HTR-8/SVneo (cell line): ENCODE data around the gene PEX16.
A peak's percentile ranks its signal among the peaks of the same experiment; 100 is the strongest.

Source experiments
- DNase-seq: peaks from one replicate; pipeline ENCODE4 v3.0.0; 2011; ENCODE audit warnings: low spot score, mixed read lengths; ENCODE audit not compliant: insufficient read length
- FAIRE-seq: peaks from 2 replicates; lab custom pipeline; 2011; peaks lifted over from hg19 to GRCh38; lab: Jason Lieb, UNC

PEX16 gene

DNA sequence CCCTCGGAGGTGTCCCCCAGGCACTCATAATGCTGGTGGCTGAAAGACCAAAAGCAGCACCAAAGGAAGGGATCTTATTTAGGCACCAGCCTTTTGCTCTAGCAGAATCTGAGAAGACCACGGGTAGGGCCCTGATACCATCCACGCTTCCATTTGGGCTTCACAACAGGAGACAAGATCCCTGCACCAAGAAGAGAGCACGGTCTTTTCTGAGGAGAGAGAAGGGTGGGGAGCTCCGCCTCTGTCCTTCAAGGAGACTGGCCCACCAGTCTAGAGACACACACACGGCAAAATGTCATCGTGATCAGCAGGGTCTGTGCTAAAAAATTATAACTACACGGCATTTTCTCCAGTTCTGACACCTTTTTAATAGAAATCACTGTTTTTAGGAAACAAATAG, 14.5 kb upstream of the PEX16 start:
- DNase-seq (no peak), FAIRE-seq (no peak)

GRCh38 chr11:45931739-45932138, 14.1 kb upstream of the PEX16 start:
- FAIRE-seq (no peak), DNase-seq (no peak)

- no peak for DNase-seq
- FAIRE-seq: no peak
Measured at GRCh38 chr11:45930951-45931570, 13.4 kb upstream of the PEX16 start.

DNA sequence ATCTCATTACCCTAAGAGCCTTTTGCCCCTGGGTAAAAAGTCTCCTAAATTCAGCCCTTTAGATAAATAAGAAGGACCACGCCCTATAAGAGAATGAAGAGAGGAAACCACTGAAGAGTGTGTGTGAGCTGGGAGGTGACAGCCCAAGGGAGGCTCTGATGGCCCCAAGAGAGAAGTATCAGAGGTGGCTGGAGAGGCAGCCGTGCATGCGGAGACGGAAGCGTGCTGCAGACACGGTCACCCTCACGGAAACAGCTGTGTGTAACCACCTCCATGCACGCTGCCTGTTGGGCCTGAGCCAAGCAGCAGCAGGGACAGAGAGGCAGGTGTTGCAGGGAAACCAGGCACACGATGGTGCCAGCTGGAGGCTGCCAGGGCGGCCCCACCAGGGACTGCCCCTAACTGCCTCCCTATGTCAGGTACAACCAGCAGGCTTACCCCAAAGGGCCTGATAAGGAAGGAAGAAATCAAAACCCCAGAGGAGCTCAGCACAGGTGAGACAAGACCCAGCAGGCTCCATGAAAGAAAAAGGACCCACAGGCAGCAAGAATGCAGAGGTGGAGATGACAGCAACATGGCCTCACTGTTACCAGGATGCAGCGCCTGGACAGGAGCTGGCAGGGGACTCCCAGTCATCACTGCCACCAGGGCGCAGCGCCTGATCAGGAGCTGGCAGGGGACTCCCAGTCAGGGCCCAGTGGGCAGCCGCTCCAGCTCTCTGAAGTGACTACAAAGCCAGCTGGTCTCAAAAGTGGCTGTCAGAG, 12.5 kb upstream of the PEX16 start:
- no peak for DNase-seq

GRCh38 chr11:45929486-45930030, 11.9 kb upstream of the PEX16 start:
- DNase-seq (peak; percentile 30), FAIRE-seq (no peak)

More for the DNA sequence above, 12.5 kb upstream of the PEX16 start:
- no peak for FAIRE-seq

DNA sequence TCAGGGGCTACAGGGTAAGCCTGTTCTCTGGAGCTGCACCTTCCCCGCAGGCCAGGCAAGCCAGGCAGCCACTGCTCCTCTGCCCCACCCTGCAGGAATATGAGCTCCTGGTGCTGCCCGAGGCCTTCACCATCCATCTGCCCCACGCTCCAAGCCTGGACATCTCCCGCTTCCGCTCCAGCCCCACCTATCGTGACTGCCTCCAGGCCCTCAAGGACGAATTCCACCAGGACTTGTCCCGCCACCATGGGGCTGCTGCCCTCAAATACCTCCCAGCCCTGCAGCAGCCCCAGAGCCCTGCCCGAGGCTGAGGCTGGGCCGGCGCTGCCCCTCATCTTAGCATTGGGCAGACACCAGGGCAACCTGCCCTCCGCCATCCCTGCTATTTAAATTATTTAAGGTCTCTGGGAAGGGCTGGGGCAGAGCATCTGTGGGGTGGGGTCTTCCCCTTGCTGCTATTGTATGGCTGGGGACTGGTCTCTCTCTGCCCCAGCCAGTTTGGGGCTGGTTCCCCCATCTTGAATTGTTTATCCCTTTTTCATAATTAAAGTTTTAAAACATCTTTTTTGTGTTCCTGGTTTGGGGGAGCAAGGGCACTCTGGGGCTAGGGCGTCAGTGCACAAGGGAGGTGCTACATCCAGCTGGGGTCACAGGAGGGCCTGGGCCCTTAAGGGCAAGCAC, 11.0 kb upstream of the PEX16 start:
- FAIRE-seq: no peak
- no peak for DNase-seq

DNA sequence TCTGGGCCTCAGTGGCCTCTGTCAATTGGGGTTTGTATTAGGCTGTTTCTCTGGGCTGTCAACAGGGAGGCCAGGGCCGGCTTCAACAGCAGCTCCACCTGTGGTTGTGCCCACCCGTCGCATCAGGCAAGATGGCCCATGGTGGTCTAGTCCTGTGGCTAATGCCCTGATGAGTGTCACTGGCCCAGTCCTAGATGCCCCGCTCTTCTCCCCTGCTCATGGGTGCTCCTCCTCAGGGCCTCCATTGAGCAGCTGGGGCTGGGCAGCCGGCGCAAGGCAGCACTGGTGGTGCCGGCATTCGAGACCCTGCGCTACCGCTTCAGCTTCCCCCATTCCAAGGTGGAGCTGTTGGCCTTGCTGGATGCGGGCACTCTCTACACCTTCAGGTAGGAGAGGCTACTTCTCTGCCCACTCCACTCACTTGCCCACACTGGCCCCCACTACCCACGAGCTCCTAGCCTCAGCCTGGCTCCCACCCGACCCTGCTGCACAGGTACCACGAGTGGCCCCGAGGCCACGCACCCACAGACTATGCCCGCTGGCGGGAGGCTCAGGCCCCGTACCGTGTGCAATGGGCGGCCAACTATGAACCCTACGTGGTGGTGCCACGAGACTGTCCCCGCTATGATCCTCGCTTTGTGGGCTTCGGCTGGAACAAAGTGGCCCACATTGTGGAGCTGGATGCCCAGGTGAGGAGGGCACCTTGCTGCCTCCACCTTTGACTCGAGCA, 10.2 kb upstream of the PEX16 start:
- FAIRE-seq: no peak

GRCh38 chr11:45927332-45927683, 9.6 kb upstream of the PEX16 start:
- FAIRE-seq: no peak
- DNase-seq: no peak

More for the DNA sequence above, 10.2 kb upstream of the PEX16 start:
- no peak for DNase-seq

- DNase-seq: no peak
- FAIRE-seq: no peak
Measured at GRCh38 chr11:45926536-45927331, 9.1 kb upstream of the PEX16 start.

GRCh38 chr11:45926001-45926401, 8.3 kb upstream of the PEX16 start:
- no peak for FAIRE-seq

DNA sequence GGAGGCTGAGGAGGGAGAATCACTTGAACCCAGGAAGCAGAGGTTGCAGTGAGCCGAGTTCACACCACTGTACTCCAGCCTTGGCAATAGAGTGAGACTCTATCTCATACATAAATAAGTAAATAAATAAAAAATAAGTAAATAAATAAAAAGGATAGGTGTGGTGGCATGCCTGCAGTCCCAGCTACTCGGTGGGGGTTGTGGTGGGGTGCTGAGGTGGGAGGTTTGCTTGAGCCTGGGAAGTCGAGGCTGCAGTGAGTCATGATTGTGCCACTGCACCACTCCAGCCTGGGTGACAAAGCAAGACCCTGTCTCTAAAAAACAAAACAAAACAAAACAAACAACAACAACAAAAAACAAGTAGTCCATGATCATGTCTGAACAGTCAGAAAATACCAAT, 7.9 kb upstream of the PEX16 start:
- FAIRE-seq: no peak
- no peak for DNase-seq

More at GRCh38 chr11:45926001-45926401, 8.3 kb upstream of the PEX16 start:
- no peak for DNase-seq

GRCh38 chr11:45924927-45925326, 7.2 kb upstream of the PEX16 start:
- no peak for FAIRE-seq

DNA sequence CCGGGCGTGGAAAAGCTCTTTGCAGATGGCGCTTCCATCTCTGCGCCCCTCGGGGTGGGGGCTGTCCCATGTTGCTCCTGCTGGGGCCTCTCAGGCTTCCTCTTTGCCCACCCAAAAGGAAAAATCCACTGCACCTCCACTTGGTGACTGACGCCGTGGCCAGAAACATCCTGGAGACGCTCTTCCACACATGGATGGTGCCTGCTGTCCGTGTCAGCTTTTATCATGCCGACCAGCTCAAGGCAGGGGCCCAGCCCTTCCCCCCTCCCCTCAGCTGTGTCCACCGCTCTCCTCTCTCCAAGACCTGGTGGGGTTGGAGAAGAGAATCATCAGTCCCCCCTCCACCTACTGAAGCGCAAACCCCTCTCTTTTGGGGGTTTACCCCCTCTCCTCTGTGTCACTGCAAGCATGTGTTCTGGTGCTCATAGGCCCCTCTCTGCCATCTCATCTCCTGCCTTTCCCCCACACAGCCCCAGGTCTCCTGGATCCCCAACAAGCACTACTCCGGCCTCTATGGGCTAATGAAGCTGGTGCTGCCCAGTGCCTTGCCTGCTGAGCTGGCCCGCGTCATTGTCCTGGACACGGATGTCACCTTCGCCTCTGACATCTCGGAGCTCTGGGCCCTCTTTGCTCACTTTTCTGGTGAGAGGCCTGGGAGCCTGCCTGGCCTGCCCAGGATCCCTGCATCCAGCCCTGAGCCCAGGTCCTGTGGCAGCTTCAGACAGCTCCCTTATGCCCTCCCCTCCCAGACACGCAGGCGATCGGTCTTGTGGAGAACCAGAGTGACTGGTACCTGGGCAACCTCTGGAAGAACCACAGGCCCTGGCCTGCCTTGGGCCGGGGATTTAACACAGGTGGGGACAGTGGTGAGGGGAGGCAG, 6.6 kb upstream of the PEX16 start:
- FAIRE-seq: no peak
- no peak for DNase-seq

More at GRCh38 chr11:45924927-45925326, 7.2 kb upstream of the PEX16 start:
- no peak for DNase-seq

DNA sequence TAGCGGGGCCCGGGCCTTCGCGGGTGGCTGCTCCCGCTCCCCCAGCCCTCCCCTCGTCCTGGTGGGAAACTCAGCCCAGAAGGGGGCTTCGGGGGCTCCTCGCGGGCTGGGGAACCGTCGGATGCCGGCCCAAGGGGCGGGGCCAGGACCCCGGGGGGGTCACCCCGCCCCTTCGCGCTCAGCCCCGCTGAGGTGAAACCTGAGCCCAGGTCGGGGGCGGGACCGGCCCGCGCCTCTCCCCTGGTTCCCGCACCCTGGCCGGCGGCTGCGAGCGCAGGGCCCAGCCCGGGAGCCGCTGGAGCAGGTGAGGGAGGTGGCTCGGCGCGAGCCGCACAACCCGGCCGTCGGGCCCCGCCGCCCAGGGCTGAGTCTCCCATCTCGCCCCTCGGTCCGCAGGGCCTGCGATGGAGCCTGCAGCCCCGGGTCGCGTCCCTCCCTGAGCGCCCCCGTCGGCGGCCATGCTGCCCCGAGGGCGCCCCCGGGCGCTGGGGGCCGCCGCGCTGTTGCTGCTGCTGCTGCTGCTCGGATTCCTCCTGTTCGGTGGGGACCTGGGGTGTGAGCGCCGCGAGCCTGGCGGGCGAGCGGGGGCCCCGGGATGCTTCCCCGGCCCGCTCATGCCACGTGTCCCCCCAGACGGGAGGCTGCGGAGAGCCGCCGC, 4.9 kb upstream of the PEX16 start, which contains the start of gene LARGE2:
Gene LARGE2 (plus strand): TSS at position 232 of the 658 bp plus-strand sequence. CDS start 227 bp downstream, at position 459.
- peak; percentile 79 for DNase-seq
- no peak for FAIRE-seq

DNA sequence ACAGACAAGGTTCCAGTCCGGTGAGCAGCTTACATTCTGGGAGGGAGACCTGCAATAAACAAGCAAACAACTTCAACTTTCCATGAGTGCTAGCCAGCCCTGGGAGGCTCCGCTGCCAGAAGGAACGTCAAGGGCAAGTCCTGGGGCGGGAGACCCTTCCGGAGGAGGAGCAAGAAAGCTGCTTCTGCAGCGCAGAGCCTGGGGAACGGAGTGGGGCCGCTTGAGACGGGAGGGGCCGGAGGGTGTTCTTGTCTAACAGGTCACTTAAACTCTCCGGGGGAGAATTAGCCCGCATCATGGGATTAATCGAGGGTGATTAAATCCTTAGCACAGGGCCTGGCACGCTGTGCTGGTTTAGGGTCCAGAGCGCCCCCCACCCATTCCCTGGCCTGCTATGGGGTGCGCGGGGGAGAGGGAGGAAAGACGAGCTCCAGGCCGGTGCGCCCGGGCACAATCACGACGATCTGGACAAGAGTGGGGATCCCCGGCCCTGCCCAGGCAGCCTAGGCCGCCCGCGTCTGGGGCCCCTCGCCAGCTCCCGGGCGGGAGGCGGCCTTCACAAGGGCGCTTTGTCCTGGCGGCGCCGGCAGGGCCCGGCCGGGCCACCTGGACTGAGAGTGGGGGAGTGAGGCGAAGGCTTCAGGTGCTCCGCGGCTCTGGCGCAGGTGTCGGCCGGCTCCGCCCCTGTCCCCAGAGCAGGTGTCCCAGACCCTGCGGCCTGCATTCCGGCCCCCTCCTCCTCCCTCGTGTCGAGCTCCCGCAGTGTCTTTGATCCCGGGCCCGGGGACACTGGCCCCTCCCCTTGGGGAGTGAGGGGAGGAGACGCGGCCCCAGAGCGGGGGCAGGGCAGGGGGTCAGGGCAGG, 4.1 kb upstream of the PEX16 start:
- DNase-seq: no peak
- FAIRE-seq: no peak

GRCh38 chr11:45920531-45921477, 3.1 kb upstream of the PEX16 start:
- DNase-seq (no peak), FAIRE-seq (no peak)
